HepG2 (cell line): ENCODE data around the gene EPHX1. TPM values are rescaled to one million over a fixed set of nuclear protein-coding genes. Genes with fewer than 3 reads are reported as not detected.

Source experiments
- ARNT ChIP-seq: fragments of 450-650 bp; IDR thresholded peaks from 2 replicates; pipeline ENCODE4 v1.6.1; 2017
- IRX3 ChIP-seq: sonication (generic); formaldehyde crosslinking; IDR thresholded peaks from 2 replicates; pipeline ENCODE4 v1.8.1; 2023; ENCODE audit warnings: mild to moderate bottlenecking, low read depth, missing genetic modification reagents, borderline replicate concordance
- PRMT3 ChIP-seq: sonication (generic); formaldehyde crosslinking; IDR thresholded peaks from 2 replicates; pipeline ENCODE4 v1.8.1; 2022; ENCODE audit warnings: low read depth, mild to moderate bottlenecking, moderate library complexity, missing genetic modification reagents, borderline replicate concordance
- SIN3B ChIP-seq: fragments of 150-350 bp; IDR thresholded peaks from 2 replicates; pipeline ENCODE4 v1.6.1; 2014; ENCODE audit warnings: low read length
- THYN1 ChIP-seq: sonication (generic); formaldehyde crosslinking; IDR thresholded peaks from 2 replicates; pipeline ENCODE4 v1.8.1; 2023; ENCODE audit warnings: low read depth, mild to moderate bottlenecking, moderate library complexity, missing genetic modification reagents, borderline replicate concordance
- YEATS4 ChIP-seq: sonication (generic); formaldehyde crosslinking; IDR thresholded peaks from 2 replicates; pipeline ENCODE4 v1.4.0; 2020; ENCODE audit warnings: missing genetic modification reagents, borderline replicate concordance
- ZBTB38 ChIP-seq: sonication (generic); formaldehyde crosslinking; IDR thresholded peaks from 2 replicates; pipeline ENCODE4 v1.5.1; 2020; ENCODE audit warnings: mild to moderate bottlenecking, missing genetic modification reagents
- ZNF138 ChIP-seq: sonication (generic); formaldehyde crosslinking; IDR thresholded peaks from 2 replicates; pipeline ENCODE4 v1.5.0; 2020; ENCODE audit warnings: mild to moderate bottlenecking, low read depth, missing genetic modification reagents
- ZNF263 ChIP-seq: sonication (generic); formaldehyde crosslinking; IDR thresholded peaks from 2 replicates; pipeline ENCODE4 v1.4.0; 2020; ENCODE audit warnings: missing genetic modification reagents
- ZNF563 ChIP-seq: sonication (generic); formaldehyde crosslinking; IDR thresholded peaks from 2 replicates; pipeline ENCODE4 v1.8.0; 2022; ENCODE audit warnings: mild to moderate bottlenecking, moderate library complexity, missing genetic modification reagents
- ZNF713 ChIP-seq: sonication (generic); formaldehyde crosslinking; IDR thresholded peaks from 2 replicates; pipeline ENCODE4 v1.4.0; 2020; ENCODE audit warnings: mild to moderate bottlenecking, missing genetic modification reagents
- polyA plus RNA-seq, 8 experiments: library from polyadenylated mRNA; depleted of rRNA in 3 of 8; stranded (reverse) in 7 of 8; unstranded in 1 of 8; fragments of >200 nt; fragmentation: Illumina TruSeq in 4 of 8; extraction: Trizol in 4 of 8; gene quantifications; 2 replicates each; pipeline versions ENCODE4 v1.2.1 to v1.2.3, GENCODE V29; 2011 to 2016; ENCODE audit warnings: low read depth in 4 of 8, missing spikeins in 1 of 8, mixed read lengths in 1 of 8; ENCODE audit not compliant: insufficient read depth in 1 of 8
- total RNA-seq, 5 experiments: library from RNA; depleted of rRNA; stranded (reverse); fragments of >200 nt; fragmentation: Illumina TruSeq; extraction: Trizol; gene quantifications; 2 replicates each; pipeline ENCODE4 v1.2.3, GENCODE V29; 2016; ENCODE audit warnings: low read depth in 1 of 5
- TF ChIP-seq, protein P1 (sequence below), 2 experiments: sonication (generic) in 1 of 2; formaldehyde crosslinking in 1 of 2; IDR thresholded peaks; 2 replicates each; pipeline versions ENCODE4 v1.6.1 to v1.9.0; 2014 to 2022; ENCODE audit warnings: antibody characterized with exemption in 1 of 2, borderline replicate concordance in 1 of 2, inconsistent platforms in 1 of 2, low read depth in 1 of 2, missing genetic modification reagents in 1 of 2
- TF ChIP-seq, protein P2 (sequence below): sonication (generic); formaldehyde crosslinking; IDR thresholded peaks from 2 replicates; pipeline ENCODE4 v1.9.0; 2021; ENCODE audit warnings: missing genetic modification reagents, borderline replicate concordance
- TF ChIP-seq, protein P3 (sequence below): sonication (generic); formaldehyde crosslinking; IDR thresholded peaks from 2 replicates; pipeline ENCODE4 v1.4.0; 2020; ENCODE audit warnings: missing genetic modification reagents, borderline replicate concordance
- TF ChIP-seq, protein P4 (sequence below): sonication (generic); formaldehyde crosslinking; IDR thresholded peaks from 2 replicates; pipeline ENCODE4 v1.4.0; 2020; ENCODE audit warnings: mild to moderate bottlenecking, missing genetic modification reagents, borderline replicate concordance

The EPHX1 gene
- total and polyA plus RNA-seq, 2 of the 13 experiments (the other 11 are each of a cell fraction or from before 2014, with no cell fraction given) = 27.7 to 36.5 TPM

DNA sequence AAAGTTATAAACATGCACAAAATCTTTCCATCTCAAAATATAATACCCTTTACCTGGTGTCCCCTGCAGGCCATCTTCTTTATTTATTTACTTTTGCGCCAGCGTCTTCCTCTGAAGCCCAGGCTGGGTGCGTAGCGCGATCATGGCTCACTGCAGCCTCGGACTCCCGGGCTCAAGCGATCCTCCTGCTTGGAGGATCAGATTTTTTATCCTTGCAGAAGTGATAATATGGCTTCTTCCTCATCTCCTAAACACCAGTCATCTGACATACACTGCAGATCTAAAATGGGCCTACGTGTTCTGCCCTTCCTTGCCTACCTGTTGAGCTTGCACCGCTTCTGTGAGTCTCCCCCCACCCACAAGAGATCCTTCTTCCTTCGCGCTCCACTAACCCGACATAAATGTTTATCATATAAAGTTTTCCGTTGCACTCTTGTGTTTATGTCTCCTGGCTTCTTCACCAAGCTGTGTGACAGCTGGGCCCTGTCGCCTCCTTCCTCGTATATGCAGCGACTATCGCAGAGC is 32.8 kb upstream of the EPHX1 start (continued):
- TF ChIP-seq, protein P1, sequence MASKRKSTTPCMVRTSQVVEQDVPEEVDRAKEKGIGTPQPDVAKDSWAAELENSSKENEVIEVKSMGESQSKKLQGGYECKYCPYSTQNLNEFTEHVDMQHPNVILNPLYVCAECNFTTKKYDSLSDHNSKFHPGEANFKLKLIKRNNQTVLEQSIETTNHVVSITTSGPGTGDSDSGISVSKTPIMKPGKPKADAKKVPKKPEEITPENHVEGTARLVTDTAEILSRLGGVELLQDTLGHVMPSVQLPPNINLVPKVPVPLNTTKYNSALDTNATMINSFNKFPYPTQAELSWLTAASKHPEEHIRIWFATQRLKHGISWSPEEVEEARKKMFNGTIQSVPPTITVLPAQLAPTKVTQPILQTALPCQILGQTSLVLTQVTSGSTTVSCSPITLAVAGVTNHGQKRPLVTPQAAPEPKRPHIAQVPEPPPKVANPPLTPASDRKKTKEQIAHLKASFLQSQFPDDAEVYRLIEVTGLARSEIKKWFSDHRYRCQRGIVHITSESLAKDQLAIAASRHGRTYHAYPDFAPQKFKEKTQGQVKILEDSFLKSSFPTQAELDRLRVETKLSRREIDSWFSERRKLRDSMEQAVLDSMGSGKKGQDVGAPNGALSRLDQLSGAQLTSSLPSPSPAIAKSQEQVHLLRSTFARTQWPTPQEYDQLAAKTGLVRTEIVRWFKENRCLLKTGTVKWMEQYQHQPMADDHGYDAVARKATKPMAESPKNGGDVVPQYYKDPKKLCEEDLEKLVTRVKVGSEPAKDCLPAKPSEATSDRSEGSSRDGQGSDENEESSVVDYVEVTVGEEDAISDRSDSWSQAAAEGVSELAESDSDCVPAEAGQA (IDR thresholded peaks at IDR 0.05; ENCODE audit: low read depth) = no peak
- TF ChIP-seq, protein P1 (CRISPR knock-in tag; IDR thresholded peaks at IDR 0.05; ENCODE audit: borderline replicate concordance) = 0 out of 2 replicates have a peak, but pooled peaks have one; percentile 62
- TF ChIP-seq PRMT3 (CRISPR knock-in tag) = no peak
- TF ChIP-seq, protein P2, sequence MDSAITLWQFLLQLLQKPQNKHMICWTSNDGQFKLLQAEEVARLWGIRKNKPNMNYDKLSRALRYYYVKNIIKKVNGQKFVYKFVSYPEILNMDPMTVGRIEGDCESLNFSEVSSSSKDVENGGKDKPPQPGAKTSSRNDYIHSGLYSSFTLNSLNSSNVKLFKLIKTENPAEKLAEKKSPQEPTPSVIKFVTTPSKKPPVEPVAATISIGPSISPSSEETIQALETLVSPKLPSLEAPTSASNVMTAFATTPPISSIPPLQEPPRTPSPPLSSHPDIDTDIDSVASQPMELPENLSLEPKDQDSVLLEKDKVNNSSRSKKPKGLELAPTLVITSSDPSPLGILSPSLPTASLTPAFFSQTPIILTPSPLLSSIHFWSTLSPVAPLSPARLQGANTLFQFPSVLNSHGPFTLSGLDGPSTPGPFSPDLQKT (CRISPR knock-in tag) = no peak
- TF ChIP-seq ARNT = no peak
- no peak for TF ChIP-seq ZNF713
- no peak for TF ChIP-seq YEATS4
- TF ChIP-seq IRX3 (CRISPR knock-in tag) = no peak
- TF ChIP-seq, protein P3, sequence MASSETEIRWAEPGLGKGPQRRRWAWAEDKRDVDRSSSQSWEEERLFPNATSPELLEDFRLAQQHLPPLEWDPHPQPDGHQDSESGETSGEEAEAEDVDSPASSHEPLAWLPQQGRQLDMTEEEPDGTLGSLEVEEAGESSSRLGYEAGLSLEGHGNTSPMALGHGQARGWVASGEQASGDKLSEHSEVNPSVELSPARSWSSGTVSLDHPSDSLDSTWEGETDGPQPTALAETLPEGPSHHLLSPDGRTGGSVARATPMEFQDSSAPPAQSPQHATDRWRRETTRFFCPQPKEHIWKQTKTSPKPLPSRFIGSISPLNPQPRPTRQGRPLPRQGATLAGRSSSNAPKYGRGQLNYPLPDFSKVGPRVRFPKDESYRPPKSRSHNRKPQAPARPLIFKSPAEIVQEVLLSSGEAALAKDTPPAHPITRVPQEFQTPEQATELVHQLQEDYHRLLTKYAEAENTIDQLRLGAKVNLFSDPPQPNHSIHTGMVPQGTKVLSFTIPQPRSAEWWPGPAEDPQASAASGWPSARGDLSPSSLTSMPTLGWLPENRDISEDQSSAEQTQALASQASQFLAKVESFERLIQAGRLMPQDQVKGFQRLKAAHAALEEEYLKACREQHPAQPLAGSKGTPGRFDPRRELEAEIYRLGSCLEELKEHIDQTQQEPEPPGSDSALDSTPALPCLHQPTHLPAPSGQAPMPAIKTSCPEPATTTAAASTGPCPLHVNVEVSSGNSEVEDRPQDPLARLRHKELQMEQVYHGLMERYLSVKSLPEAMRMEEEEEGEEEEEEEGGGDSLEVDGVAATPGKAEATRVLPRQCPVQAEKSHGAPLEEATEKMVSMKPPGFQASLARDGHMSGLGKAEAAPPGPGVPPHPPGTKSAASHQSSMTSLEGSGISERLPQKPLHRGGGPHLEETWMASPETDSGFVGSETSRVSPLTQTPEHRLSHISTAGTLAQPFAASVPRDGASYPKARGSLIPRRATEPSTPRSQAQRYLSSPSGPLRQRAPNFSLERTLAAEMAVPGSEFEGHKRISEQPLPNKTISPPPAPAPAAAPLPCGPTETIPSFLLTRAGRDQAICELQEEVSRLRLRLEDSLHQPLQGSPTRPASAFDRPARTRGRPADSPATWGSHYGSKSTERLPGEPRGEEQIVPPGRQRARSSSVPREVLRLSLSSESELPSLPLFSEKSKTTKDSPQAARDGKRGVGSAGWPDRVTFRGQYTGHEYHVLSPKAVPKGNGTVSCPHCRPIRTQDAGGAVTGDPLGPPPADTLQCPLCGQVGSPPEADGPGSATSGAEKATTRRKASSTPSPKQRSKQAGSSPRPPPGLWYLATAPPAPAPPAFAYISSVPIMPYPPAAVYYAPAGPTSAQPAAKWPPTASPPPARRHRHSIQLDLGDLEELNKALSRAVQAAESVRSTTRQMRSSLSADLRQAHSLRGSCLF (CRISPR knock-in tag) = 0 out of 2 replicates have a peak, but pooled peaks have one; percentile 58
- no peak for TF ChIP-seq ZNF138
- TF ChIP-seq, protein P4, sequence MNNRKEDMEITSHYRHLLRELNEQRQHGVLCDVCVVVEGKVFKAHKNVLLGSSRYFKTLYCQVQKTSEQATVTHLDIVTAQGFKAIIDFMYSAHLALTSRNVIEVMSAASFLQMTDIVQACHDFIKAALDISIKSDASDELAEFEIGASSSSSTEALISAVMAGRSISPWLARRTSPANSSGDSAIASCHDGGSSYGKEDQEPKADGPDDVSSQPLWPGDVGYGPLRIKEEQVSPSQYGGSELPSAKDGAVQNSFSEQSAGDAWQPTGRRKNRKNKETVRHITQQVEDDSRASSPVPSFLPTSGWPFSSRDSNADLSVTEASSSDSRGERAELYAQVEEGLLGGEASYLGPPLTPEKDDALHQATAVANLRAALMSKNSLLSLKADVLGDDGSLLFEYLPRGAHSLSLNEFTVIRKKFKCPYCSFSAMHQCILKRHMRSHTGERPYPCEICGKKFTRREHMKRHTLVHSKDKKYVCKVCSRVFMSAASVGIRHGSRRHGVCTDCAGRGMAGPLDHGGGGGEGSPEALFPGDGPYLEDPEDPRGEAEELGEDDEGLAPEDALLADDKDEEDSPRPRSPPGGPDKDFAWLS (CRISPR knock-in tag) = no peak
- TF ChIP-seq THYN1 (CRISPR knock-in tag) = no peak
- no peak for TF ChIP-seq ZNF563 (CRISPR knock-in tag)
- TF ChIP-seq ZBTB38 (CRISPR knock-in tag) = no peak; the same call in 1 of the 2 replicates
- peak; percentile 29; the same call in 1 of the 2 replicates for TF ChIP-seq ZNF263
- no peak for TF ChIP-seq SIN3B
